GM19193 (cell line): ENCODE data around the gene PARP6.

Source experiments
- POLR2A ChIP-seq: IDR thresholded peaks from 4 replicates; pipeline ENCODE4 v1.6.1; 2011; ENCODE audit not compliant: insufficient read depth, insufficient read length; ENCODE audit errors: extremely low read depth

The PARP6 gene

DNA sequence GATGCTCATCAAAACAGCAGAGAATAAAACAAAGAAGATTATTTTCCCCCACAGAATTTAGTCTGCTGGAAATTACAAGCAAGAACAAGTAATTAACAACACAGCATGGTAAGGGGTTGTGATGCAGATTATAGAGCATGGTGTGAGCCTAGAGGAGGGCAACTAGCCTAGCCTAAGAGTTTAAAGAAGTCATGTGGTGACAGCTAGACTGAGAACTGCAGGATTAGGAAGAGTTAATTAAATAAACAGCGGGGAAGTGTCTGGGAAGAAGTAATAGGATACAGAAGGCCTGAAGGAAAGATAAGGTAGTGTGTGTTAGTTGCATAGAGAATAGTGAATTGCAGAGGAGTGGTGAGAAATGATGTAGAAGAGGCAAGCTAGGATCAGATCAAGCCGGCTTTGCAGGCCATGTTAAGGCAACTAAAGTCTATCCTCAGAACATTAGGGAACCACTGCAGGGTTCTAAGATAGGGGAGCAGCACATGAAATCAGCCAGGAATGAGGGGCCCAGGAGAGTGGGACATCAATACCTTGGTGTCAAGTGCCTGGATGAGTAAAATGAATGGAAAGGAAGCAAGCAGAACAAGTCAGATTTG lies 29.5 kb downstream of the PARP6 start:
- TF ChIP-seq POLR2A: no peak

DNA sequence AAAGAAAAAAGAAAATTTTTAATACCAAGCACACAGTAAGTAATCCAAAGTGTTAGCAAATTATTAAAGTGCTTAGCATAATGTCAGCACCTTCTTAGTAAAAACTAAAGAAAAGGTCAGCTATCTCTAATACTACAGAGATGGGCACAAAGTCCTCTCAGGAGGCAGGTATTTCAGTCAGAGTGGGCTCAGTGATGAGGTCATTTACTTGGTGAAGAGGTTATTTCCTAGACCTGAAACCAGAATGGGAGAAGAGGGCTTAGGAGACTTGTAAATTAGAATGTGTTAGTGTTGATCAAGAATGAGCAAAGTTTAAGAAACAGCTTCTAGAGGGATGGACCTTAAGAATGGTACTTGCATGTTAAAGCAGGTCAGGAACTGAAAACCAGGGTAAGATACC lies 32.7 kb downstream of the PARP6 start:
- no peak for TF ChIP-seq POLR2A

GRCh38 chr15:72238586-72238985 lies 33.8 kb downstream of the PARP6 start:
- no peak for TF ChIP-seq POLR2A

DNA sequence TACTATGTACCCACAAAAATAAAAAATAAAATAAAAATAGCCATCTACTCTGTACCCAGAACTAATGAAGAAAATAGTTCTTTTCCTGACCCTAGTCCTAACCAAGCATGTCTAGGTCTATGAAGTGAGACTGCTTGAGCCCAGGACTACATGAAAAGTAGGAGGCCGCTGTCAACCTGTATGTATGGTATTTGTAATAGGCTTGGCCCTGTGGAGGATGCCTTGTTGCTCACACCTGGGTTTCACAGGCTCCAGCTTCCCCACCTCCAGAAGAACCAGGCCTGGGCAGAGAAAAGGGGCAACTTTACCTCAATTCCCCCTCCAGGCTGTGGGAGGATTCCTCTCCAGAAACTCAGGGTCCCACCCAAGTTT lies 34.5 kb downstream of the PARP6 start:
- no peak for TF ChIP-seq POLR2A

DNA sequence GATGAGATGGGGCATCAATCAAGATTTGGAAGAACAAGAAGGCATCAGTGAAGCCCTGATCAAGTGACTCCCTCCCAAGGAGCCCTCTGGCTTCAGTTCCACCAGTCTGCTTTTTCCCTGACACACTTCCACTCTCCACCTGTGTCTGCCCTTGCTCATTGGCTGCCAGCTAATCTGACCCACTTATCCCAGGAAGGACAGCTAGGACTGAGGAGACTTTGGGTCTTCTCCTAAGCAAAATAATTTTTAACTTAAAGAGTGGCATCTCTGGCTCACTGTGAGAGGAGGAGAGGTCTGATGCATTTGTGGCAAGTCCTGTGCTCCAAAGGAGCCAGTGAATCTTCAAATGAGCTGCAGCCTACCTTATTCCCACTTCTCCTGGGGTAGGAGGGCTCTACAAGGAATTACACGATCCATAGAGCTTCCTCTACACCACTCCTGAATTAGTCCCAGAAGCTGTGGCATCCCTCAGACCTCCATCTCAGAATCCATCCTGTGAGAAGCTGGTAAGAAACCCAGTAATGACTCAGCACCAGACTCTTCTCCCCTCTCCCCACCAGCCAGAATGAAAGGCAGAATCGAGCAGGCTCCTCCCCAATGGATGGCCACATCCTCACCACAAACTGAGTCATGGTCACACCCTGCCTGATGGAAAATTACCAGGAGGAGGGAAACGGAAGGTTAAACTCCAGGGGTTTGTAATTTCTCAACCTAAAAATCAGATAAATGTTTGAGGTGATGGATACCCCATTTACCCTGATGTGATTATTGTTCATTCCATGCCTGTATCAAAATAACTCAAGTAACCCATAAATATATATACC lies 35.1 kb downstream of the PARP6 start:
- TF ChIP-seq POLR2A: peak; percentile 29

GRCh38 chr15:72236381-72237003 lies 35.9 kb downstream of the PARP6 start:
- no peak for TF ChIP-seq POLR2A

- TF ChIP-seq POLR2A: no peak
Measured at GRCh38 chr15:72235298-72235697, 37.1 kb downstream of the PARP6 start.

GRCh38 chr15:72233769-72234168 lies 38.6 kb downstream of the PARP6 start:
- TF ChIP-seq POLR2A: no peak

DNA sequence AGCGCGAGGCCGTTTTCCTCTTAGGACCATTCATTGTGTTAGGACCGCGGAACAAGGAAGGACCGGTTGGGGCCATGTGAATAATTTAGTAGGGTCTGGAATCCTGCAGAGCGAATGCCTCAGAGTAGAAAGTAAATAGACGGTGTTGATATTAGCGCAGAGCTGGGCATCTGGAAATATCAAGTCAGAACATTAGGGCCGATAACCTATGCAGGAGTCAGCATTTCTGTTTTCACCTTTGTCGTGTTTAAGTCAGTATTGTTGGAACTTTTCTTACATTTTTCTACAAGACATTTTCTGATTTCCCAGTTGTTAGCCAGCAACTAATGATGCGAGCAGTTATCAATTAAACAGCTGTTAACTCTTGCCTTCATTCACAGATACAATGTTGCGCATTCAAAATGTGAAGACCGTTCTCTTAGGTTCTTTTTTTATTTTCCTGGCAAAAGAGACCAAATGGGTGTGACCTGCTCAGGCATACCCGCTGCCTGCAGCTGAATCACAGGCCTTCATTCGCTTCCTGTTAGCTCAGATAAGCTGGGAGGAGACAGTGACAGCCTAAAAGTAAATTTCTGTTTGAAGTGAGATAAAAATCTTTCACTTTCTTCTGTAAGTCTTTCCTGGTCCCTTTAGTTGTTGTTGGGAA lies 40.4 kb downstream of the PARP6 start:
- no peak for TF ChIP-seq POLR2A

DNA sequence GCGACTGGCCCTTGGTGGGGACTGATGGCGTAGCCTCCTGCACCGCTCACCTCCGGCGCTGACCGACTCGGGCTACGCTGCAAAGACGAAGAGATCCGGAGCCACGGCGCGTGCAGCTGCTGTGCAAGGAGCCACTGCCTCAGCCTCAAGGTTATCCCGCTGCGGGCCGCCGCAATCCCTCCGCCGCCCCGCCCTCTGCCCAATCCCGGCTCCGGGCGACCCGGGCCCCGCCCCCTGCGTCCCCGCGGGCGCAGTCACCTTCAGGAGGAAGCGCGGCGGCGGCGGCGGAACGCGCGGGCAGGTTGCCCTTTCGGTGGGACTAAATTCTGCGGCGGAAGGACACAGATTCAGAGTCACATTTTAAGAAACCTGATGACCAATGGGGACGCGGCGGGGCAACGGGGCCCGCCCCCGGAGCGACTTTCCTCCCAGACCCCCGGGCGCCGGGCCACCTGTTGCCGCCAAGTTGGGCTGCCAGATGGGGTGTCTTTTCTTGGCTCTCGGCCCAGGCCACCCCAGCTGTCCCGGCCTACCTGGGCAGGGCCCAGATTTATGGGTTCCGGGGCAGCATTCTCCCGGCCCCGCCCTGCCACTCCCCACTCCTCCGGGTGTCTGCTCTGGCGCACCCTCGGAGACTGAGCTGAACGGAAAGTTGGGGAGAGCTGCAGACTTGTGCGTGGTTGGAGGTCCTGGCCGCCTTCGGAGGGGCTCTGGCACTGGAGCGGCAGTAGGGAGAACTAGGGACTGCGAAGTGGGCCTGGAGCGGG lies 41.1 kb downstream of the PARP6 start, which contains the start of gene PKM:
PKM (minus strand) TSS at position 125 of the 767 bp plus-strand sequence. CDS start 12,093 bp downstream, outside the sequence.
- peak; percentile 100 for TF ChIP-seq POLR2A

DNA sequence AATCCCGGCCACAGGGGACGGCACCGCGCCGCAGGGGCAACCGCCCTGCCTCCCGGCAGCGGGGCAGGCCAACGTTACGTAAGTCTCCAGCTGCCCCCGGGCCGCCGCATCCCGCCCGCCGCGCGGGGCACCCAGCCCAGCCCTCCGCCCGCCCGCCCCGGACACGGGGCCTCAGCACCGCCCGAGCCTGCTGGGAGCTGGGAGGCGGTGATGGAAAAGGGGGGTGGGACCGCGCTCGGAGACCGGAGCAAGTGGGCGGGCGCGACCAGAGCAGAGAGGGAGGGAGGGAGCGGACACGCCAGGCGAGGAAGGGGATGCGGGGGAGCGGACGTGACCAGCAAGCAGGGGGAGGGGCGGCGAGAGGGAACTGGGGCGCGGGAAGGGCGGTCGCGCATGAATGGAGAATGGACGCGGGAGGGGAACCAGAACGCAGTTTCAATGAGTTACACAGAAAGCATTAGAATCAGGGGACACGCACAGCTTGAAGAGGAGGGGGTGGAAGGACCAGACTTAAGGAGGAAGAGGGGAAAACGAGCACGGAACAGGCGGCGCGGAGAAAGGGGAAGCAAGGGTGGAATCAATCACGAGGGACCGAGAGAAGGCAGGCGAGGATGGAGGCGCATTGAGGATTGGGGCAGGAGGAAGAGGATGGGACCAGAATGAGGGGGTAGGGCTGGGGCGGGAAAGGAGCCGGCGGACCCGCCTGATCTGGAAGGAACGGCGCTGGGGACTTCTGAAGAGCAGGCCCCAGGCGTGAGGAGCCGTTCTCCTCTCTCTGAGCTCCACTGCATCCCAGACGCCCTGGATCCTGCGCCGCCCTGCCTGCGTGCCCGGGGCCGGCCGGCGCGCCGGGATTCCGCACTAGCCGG lies 41.9 kb downstream of the PARP6 start:
- no peak for TF ChIP-seq POLR2A

DNA sequence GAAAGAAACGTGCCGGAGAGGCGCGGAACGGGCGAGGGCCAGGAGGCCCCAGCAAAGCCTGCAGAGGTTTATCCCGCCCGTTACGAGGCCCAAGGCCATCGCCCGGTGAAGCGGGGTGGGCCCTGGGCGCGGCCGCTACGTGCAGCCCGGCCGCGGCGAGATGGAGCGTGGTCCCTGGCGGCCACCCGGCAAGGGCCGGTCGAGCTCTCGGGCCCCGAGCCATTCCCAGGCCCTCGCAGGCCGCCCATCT lies 42.5 kb downstream of the PARP6 start:
- TF ChIP-seq POLR2A: no peak

- peak; percentile 32 for TF ChIP-seq POLR2A
Measured at GRCh38 chr15:72229076-72229946, 43.0 kb downstream of the PARP6 start.
